ENCODE data around the gene MTM1.

The MTM1 gene

GRCh38 chrX:150567645-150568319 is 639 bp upstream of the MTM1 start (continued):
- TF ChIP-seq, protein P1, sequence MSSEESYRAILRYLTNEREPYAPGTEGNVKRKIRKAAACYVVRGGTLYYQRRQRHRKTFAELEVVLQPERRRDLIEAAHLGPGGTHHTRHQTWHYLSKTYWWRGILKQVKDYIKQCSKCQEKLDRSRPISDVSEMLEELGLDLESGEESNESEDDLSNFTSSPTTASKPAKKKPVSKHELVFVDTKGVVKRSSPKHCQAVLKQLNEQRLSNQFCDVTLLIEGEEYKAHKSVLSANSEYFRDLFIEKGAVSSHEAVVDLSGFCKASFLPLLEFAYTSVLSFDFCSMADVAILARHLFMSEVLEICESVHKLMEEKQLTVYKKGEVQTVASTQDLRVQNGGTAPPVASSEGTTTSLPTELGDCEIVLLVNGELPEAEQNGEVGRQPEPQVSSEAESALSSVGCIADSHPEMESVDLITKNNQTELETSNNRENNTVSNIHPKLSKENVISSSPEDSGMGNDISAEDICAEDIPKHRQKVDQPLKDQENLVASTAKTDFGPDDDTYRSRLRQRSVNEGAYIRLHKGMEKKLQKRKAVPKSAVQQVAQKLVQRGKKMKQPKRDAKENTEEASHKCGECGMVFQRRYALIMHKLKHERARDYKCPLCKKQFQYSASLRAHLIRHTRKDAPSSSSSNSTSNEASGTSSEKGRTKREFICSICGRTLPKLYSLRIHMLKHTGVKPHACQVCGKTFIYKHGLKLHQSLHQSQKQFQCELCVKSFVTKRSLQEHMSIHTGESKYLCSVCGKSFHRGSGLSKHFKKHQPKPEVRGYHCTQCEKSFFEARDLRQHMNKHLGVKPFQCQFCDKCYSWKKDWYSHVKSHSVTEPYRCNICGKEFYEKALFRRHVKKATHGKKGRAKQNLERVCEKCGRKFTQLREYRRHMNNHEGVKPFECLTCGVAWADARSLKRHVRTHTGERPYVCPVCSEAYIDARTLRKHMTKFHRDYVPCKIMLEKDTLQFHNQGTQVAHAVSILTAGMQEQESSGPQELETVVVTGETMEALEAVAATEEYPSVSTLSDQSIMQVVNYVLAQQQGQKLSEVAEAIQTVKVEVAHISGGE (tag by site-specific recombination; conservative IDR thresholded peaks at IDR 0.05; ENCODE audit: low read depth): no peak
- TF ChIP-seq ZNF223 (tag by site-specific recombination; IDR thresholded peaks at IDR 0.05) (no peak), ZNF513 (tag by site-specific recombination; IDR thresholded peaks at IDR 0.05) (no peak), ZEB2 (tag by site-specific recombination; IDR thresholded peaks at IDR 0.05) (no peak), IKZF3 (tag by site-specific recombination; IDR thresholded peaks at IDR 0.05) (peak; percentile 56; the same call in 1 of the 2 replicates), ZNF214 (tag by site-specific recombination; IDR thresholded peaks at IDR 0.05; ENCODE audit: borderline replicate concordance) (no peak), ZNF335 (tag by site-specific recombination; conservative IDR thresholded peaks at IDR 0.05) (peak; percentile 71), ZBTB20 (tag by site-specific recombination; IDR thresholded peaks at IDR 0.05) (peak; percentile 72), ZXDB (tag by site-specific recombination; IDR thresholded peaks at IDR 0.05) (no peak), PRDM1 (tag by site-specific recombination; IDR thresholded peaks at IDR 0.05) (peak; percentile 50), ZNF561 (tag by site-specific recombination; IDR thresholded peaks at IDR 0.05; ENCODE audit: borderline replicate concordance) (no peak), YY1 (tag by site-specific recombination; IDR thresholded peaks at IDR 0.05) (no peak)
- TF ChIP-seq, protein P2, sequence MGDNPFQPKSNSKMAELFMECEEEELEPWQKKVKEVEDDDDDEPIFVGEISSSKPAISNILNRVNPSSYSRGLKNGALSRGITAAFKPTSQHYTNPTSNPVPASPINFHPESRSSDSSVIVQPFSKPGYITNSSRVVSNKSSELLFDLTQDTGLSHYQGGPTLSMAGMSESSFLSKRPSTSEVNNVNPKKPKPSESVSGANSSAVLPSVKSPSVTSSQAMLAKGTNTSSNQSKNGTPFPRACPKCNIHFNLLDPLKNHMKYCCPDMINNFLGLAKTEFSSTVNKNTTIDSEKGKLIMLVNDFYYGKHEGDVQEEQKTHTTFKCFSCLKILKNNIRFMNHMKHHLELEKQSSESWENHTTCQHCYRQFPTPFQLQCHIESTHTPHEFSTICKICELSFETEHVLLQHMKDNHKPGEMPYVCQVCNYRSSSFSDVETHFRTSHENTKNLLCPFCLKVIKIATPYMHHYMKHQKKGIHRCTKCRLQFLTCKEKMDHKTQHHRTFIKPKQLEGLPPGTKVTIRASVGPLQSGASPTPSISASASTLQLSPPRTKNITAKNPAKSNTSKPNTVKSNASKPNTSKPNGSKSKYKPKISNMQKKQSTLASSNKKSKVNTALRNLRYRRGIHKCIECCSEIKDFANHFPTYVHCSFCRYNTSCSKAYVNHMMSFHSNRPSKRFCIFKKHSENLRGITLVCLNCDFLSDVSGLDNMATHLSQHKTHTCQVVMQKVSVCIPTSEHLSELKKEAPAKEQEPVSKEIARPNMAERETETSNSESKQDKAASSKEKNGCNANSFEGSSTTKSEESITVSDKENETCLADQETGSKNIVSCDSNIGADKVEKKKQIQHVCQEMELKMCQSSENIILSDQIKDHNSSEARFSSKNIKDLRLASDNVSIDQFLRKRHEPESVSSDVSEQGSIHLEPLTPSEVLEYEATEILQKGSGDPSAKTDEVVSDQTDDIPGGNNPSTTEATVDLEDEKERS (tag by site-specific recombination; IDR thresholded peaks at IDR 0.05): no peak

DNA sequence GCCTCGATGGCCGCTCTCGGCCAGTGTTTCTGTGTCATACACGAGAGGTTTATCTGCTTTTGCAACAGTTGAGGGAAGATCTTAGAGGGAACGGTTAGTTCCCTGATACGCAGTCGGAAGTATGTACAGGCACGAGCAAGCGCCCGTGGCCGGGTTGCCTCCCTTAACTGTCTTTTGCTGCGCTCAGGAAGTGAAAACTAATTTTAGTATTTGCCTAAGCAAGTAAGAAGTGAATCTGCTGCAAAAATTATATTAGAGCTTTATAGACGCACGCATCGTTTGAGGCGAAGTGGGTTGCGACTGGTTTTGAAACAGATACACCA is 695 bp downstream of the MTM1 start:
- POLR2A ChIA-PET: interaction anchor here (1.5 kb wide), 1 partner anchor 629 kb away, joined by 3 read pairs; no protein-coding TSS in a partner anchor

DNA sequence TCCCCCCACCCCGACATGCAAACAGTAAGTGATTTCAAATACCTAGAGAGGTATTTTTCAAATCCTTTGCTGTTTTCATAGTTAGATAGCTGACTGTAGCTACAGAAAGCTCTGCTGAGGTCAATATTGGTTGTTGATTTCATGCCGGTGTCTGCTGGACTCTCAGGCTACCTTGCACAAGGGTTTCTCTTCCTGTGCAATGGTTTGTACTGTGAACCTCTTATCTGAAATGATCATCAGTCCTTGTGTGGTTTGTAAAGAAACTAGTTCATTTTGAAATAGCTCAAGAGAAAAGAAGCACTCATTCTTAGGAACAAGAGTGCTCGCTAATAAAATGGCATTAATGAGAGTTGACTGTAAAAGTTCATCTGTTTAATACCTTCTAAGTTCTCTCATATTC is 2.1 kb downstream of the MTM1 start:
- Histone ChIP-seq H3K4me3 (ENCODE audit: low read depth, low read length) (no peak overlapping the region), H3K4me1 (ENCODE audit: control insufficient read depth, insufficient read depth, low read length) (peaks cover 3% of the 10 kb centered on the region; the same call in 1 of the 2 replicates), H3K9me3 (ENCODE audit: control insufficient read depth, insufficient read depth, low read depth, low read length) (no peaks in the 10 kb centered on the region), H3K27ac (ENCODE audit: extremely low read depth, low read depth, low read length) (no peak overlapping the region), H3K36me3 (ENCODE audit: control insufficient read depth in 2 of 2, insufficient read depth in 1 of 2, low read length in 2 of 2) (no peaks in the 10 kb centered on the region)
- ChIA-PET POLR2A (interaction anchor here (1.3 kb wide), 1 partner anchor 12 kb away, joined by 3 read pairs; no protein-coding TSS in a partner anchor), CTCF (interaction anchor here (0.6 to 2.4 kb wide), 3 partner anchors 11 to 871 kb away, joined by 3 to 8 read pairs (median 4); no protein-coding TSS in a partner anchor)
- TF ChIP-seq ZSCAN4 (tag by site-specific recombination; IDR thresholded peaks at IDR 0.05): no peak
- TF ChIP-seq, protein P3, sequence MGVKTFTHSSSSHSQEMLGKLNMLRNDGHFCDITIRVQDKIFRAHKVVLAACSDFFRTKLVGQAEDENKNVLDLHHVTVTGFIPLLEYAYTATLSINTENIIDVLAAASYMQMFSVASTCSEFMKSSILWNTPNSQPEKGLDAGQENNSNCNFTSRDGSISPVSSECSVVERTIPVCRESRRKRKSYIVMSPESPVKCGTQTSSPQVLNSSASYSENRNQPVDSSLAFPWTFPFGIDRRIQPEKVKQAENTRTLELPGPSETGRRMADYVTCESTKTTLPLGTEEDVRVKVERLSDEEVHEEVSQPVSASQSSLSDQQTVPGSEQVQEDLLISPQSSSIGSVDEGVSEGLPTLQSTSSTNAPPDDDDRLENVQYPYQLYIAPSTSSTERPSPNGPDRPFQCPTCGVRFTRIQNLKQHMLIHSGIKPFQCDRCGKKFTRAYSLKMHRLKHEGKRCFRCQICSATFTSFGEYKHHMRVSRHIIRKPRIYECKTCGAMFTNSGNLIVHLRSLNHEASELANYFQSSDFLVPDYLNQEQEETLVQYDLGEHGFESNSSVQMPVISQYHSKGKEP (tag by site-specific recombination; IDR thresholded peaks at IDR 0.05): no peak
- no peak for TF ChIP-seq ZNF768 (tag by site-specific recombination; IDR thresholded peaks at IDR 0.05)
- TF ChIP-seq, protein P2 (tag by site-specific recombination; IDR thresholded peaks at IDR 0.05): no peak

More for the DNA sequence above, 695 bp downstream of the MTM1 start:
- CTCF ChIA-PET: interaction anchor here (2.4 kb wide), 1 partner anchor 18 kb away, joined by 8 read pairs; no protein-coding TSS in a partner anchor
- Histone ChIP-seq H3K27ac (ENCODE audit: extremely low read depth, low read depth, low read length) (peak overlapping the region; percentile 39; the same call in 1 of the 2 replicates), H3K4me3 (ENCODE audit: low read depth, low read length) (peak overlapping the region; percentile 77), H3K4me1 (ENCODE audit: control insufficient read depth, insufficient read depth, low read length) (no peaks in the 10 kb centered on the region), H3K9me3 (ENCODE audit: control insufficient read depth, insufficient read depth, low read depth, low read length) (no peaks in the 10 kb centered on the region), H3K36me3 (ENCODE audit: control insufficient read depth in 2 of 2, insufficient read depth in 1 of 2, low read length in 2 of 2) (no peaks in the 10 kb centered on the region)
- TF ChIP-seq ZNF335 (tag by site-specific recombination; conservative IDR thresholded peaks at IDR 0.05): peak; percentile 88
- TF ChIP-seq ZNF391 (tag by site-specific recombination; IDR thresholded peaks at IDR 0.05; ENCODE audit: borderline replicate concordance, low read depth): no peak
